ENCODE measurements around the gene RNASET2. TPM values are rescaled to one million over a fixed set of nuclear protein-coding genes. Genes with fewer than 3 reads are reported as not detected.

Gene RNASET2
- polyA plus RNA-seq: 12.7 and 14.7 TPM in 2 replicates

GRCh38 chr6:166956444-166957086 lies at the start of gene RNASET2:
TSS of gene RNASET2 (minus strand) at chr6:166956550. CDS start at chr6:166956182, 368 bp downstream.

GRCh38 chr6:166999145-166999883 lies 43.0 kb upstream of the RNASET2 start, which contains the start of gene CEP43:
TSS of gene CEP43 (plus strand) at chr6:166999397. CDS start at chr6:166999413, 16 bp downstream.

Other genes with a start within 250 kb of the RNASET2 start
- 8.4 and 8.6 TPM in 2 replicates for gene CEP43, start 42.8 kb upstream of the RNASET2 start, polyA plus RNA-seq
- gene CCR6, start 166.5 kb upstream of the RNASET2 start, polyA plus RNA-seq: 1.5 and 4.3 TPM in 2 replicates
- not detected in 2 replicates for gene GPR31, start 201.4 kb upstream of the RNASET2 start, polyA plus RNA-seq

Measured in Purkinje cell (primary cell).